ENCODE results near the gene OR6C65.
"Not testable (repeated sequence)": the region's sequence is repeated elsewhere in the genome, so short reads cannot be mapped to it uniquely, and the experiment has no call there.

OR6C65 gene

GRCh38 chr12:55392032-55392795 lies 8.1 kb upstream of the OR6C65 start:
- no peak for DNase-seq
- no peak overlapping the region for H3K18ac ChIP-seq (ENCODE audit: low read length)
- H4K5ac ChIP-seq (ENCODE audit: low read length): no peak overlapping the region
- H3K4me2 ChIP-seq (ENCODE audit: low read length): no peak overlapping the region
- no peak overlapping the region for H2BK15ac ChIP-seq (replicated peaks; ENCODE audit: low read depth)
- H3K27me3 ChIP-seq (ENCODE audit: insufficient read depth, low read length, poor library complexity): no peaks in the 10 kb centered on the region
- no peaks in the 10 kb centered on the region for H3K79me1 ChIP-seq (ENCODE audit: low read length)
- no peak overlapping the region for H4K8ac ChIP-seq (ENCODE audit: low read depth, low read length)
- no peaks in the 10 kb centered on the region for H3K4me1 ChIP-seq (ENCODE audit: control insufficient read depth, low read depth, low read length)
- H3K79me2 ChIP-seq (ENCODE audit: control insufficient read depth, insufficient read depth, low read length): no peaks in the 10 kb centered on the region
- no peak overlapping the region for H2BK5ac ChIP-seq (ENCODE audit: low read length)
- no peaks in the 10 kb centered on the region for H3K36me3 ChIP-seq (ENCODE audit: control insufficient read depth, insufficient read depth, low read length)
- H2BK120ac ChIP-seq (ENCODE audit: low read depth, low read length): no peak overlapping the region
- no peak overlapping the region for H3K4ac ChIP-seq (ENCODE audit: low read depth, low read length)
- WGBS (ENCODE audit: extremely low coverage, insufficient coverage, low lambda C conversion rate): no CpG with 5 or more reads among the region's 23 CpGs
- no peak overlapping the region for H3K27ac ChIP-seq (ENCODE audit: low read depth, low read length)
- H3K23ac ChIP-seq (ENCODE audit: low read length): no peak overlapping the region
- no peak overlapping the region for H3K4me3 ChIP-seq (ENCODE audit: low read length)
- H2AK5ac ChIP-seq (ENCODE audit: low read length): no peak overlapping the region
- no peak overlapping the region for H3K56ac ChIP-seq (ENCODE audit: low read length)
- no peak overlapping the region for H3K9ac ChIP-seq (ENCODE audit: low read length)

GRCh38 chr12:55396326-55396725 lies 4.0 kb upstream of the OR6C65 start:
- whole genome bisulfite sequencing (ENCODE audit: extremely low coverage, insufficient coverage, low lambda C conversion rate): no CpG with 5 or more reads among the region's 1 CpG
- no peak overlapping the region for H3K56ac ChIP-seq (ENCODE audit: low read length)

DNA sequence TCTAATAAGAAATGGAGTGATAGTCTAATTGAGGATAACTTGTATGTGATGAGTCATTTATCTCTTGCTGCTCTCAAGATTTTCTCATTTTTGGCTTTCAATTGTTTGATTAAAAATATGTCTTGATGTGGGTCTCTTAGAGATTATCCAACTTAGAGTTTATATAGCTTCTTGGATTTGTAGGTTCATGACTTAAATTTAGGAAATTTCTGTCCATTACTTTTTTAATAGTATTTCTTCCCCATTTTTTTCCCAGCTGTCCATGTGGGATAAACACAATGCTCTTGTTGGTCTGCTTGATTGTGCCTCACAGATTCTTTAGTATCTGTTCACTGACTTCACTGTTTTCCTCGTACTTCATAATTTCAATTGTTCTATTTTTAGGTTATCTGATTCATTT lies 7.5 kb downstream of the OR6C65 start:
- no peaks in the 10 kb centered on the region for H3K79me2 ChIP-seq (ENCODE audit: control insufficient read depth, insufficient read depth, low read length)
- no peak overlapping the region for H3K4me2 ChIP-seq (ENCODE audit: low read length)
- no peak overlapping the region for H4K5ac ChIP-seq (ENCODE audit: low read length)
- no peaks in the 10 kb centered on the region for H3K36me3 ChIP-seq (ENCODE audit: control insufficient read depth, insufficient read depth, low read length)
- no peak overlapping the region for H3K18ac ChIP-seq (ENCODE audit: low read length)
- H2BK5ac ChIP-seq (ENCODE audit: low read length): no peak overlapping the region
- no peak overlapping the region for H2BK120ac ChIP-seq (ENCODE audit: low read depth, low read length)
- H2BK15ac ChIP-seq (replicated peaks; ENCODE audit: low read depth): no peak overlapping the region
- H4K8ac ChIP-seq (ENCODE audit: low read depth, low read length): no peak overlapping the region
- no peak for DNase-seq
- no peak overlapping the region for H3K56ac ChIP-seq (ENCODE audit: low read length)
- H2AK5ac ChIP-seq (ENCODE audit: low read length): no peak overlapping the region
- H3K4me1 ChIP-seq (ENCODE audit: control insufficient read depth, low read depth, low read length): no peaks in the 10 kb centered on the region
- no peak overlapping the region for H3K23ac ChIP-seq (ENCODE audit: low read length)
- H3K79me1 ChIP-seq (ENCODE audit: low read length): no peaks in the 10 kb centered on the region
- no CpG with 5 or more reads among the region's 1 CpG for WGBS (ENCODE audit: extremely low coverage, insufficient coverage, low lambda C conversion rate)
- no peak overlapping the region for H3K4ac ChIP-seq (ENCODE audit: low read depth, low read length)
- H3K9ac ChIP-seq (ENCODE audit: low read length): no peak overlapping the region
- no peak overlapping the region for H3K27ac ChIP-seq (ENCODE audit: low read depth, low read length)
- no peak overlapping the region for H3K4me3 ChIP-seq (ENCODE audit: low read length)
- H3K27me3 ChIP-seq (ENCODE audit: insufficient read depth, low read length, poor library complexity): no peaks in the 10 kb centered on the region

More at GRCh38 chr12:55396326-55396725, 4.0 kb upstream of the OR6C65 start:
- H3K9ac ChIP-seq (ENCODE audit: low read length): no peak overlapping the region
- H2BK120ac ChIP-seq (ENCODE audit: low read depth, low read length): no peak overlapping the region
- no peaks in the 10 kb centered on the region for H3K36me3 ChIP-seq (ENCODE audit: control insufficient read depth, insufficient read depth, low read length)
- H3K79me2 ChIP-seq (ENCODE audit: control insufficient read depth, insufficient read depth, low read length): no peaks in the 10 kb centered on the region
- DNase-seq: no peak
- no peak overlapping the region for H3K4ac ChIP-seq (ENCODE audit: low read depth, low read length)
- no peak overlapping the region for H3K27ac ChIP-seq (ENCODE audit: low read depth, low read length)
- H2AK5ac ChIP-seq (ENCODE audit: low read length): no peak overlapping the region
- H3K27me3 ChIP-seq (ENCODE audit: insufficient read depth, low read length, poor library complexity): no peaks in the 10 kb centered on the region
- no peak overlapping the region for H3K4me2 ChIP-seq (ENCODE audit: low read length)
- no peak overlapping the region for H3K23ac ChIP-seq (ENCODE audit: low read length)
- no peak overlapping the region for H2BK5ac ChIP-seq (ENCODE audit: low read length)
- H3K4me3 ChIP-seq (ENCODE audit: low read length): no peak overlapping the region
- H4K8ac ChIP-seq (ENCODE audit: low read depth, low read length): no peak overlapping the region
- H4K5ac ChIP-seq (ENCODE audit: low read length): no peak overlapping the region
- H3K18ac ChIP-seq (ENCODE audit: low read length): no peak overlapping the region
- no peaks in the 10 kb centered on the region for H3K79me1 ChIP-seq (ENCODE audit: low read length)
- no peak overlapping the region for H2BK15ac ChIP-seq (replicated peaks; ENCODE audit: low read depth)
- H3K4me1 ChIP-seq (ENCODE audit: control insufficient read depth, low read depth, low read length): no peaks in the 10 kb centered on the region

DNA sequence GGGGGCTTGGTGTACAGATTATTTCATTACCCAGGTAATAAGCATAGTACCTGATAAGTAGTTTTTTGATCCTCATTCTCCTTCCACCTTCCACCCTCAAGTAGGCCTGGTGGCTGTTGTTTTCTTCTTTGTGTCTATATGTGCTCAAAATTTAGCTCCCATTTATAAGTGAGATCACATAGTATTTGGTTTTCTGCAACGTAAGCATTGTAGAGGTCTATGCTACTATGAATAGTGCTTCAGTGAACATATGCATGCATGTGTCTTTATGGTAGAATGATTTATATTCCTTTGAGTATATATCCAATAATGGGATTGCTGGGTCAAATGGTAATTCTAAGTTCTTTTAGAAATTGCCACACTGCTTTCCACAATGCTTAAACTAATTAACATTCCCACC lies 8.8 kb downstream of the OR6C65 start:
- not testable (repeated sequence) for H3K27me3 ChIP-seq (ENCODE audit: insufficient read depth, low read length, poor library complexity); H3K4ac ChIP-seq (ENCODE audit: low read depth, low read length); H3K27ac ChIP-seq (ENCODE audit: low read depth, low read length); H4K8ac ChIP-seq (ENCODE audit: low read depth, low read length); H3K23ac ChIP-seq (ENCODE audit: low read length); H2BK5ac ChIP-seq (ENCODE audit: low read length); H3K79me1 ChIP-seq (ENCODE audit: low read length); H2BK120ac ChIP-seq (ENCODE audit: low read depth, low read length); H3K4me1 ChIP-seq (ENCODE audit: control insufficient read depth, low read depth, low read length); H3K4me3 ChIP-seq (ENCODE audit: low read length); H3K79me2 ChIP-seq (ENCODE audit: control insufficient read depth, insufficient read depth, low read length); DNase-seq; H3K56ac ChIP-seq (ENCODE audit: low read length); H4K5ac ChIP-seq (ENCODE audit: low read length); H3K18ac ChIP-seq (ENCODE audit: low read length); H3K36me3 ChIP-seq (ENCODE audit: control insufficient read depth, insufficient read depth, low read length); H2AK5ac ChIP-seq (ENCODE audit: low read length); H3K4me2 ChIP-seq (ENCODE audit: low read length); H3K9ac ChIP-seq (ENCODE audit: low read length); H2BK15ac ChIP-seq (replicated peaks; ENCODE audit: low read depth)
- no CpG with 5 or more reads among the region's 1 CpG for WGBS (ENCODE audit: extremely low coverage, insufficient coverage, low lambda C conversion rate)

DNA sequence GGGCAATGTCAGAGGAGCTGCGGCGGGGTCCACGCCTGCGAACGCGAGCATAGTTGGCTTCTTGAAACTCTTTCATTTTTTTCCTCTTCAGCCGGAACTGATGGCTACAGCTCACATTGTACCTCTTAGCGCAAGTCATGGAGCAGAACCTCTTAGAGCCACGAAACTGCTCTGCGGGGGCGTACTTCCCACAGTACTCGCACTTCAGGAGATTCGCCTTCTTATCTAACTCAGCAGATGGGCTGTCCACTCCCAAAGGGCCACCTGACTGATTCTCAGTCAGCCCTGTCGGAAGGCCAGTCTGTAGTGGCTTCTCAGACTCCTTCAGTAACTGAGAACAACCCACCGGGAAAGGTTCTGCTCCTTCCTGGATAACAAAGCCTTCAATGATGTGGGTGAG lies 11.8 kb downstream of the OR6C65 start:
- H3K36me3 ChIP-seq (ENCODE audit: control insufficient read depth, insufficient read depth, low read length); H3K4ac ChIP-seq (ENCODE audit: low read depth, low read length); H4K5ac ChIP-seq (ENCODE audit: low read length); H3K18ac ChIP-seq (ENCODE audit: low read length); H3K4me1 ChIP-seq (ENCODE audit: control insufficient read depth, low read depth, low read length); H2BK15ac ChIP-seq (replicated peaks; ENCODE audit: low read depth); H2AK5ac ChIP-seq (ENCODE audit: low read length); H3K27ac ChIP-seq (ENCODE audit: low read depth, low read length); H3K4me3 ChIP-seq (ENCODE audit: low read length); H4K8ac ChIP-seq (ENCODE audit: low read depth, low read length); H3K27me3 ChIP-seq (ENCODE audit: insufficient read depth, low read length, poor library complexity); H3K79me2 ChIP-seq (ENCODE audit: control insufficient read depth, insufficient read depth, low read length); H2BK5ac ChIP-seq (ENCODE audit: low read length); H3K56ac ChIP-seq (ENCODE audit: low read length); H2BK120ac ChIP-seq (ENCODE audit: low read depth, low read length); H3K23ac ChIP-seq (ENCODE audit: low read length); H3K9ac ChIP-seq (ENCODE audit: low read length); H3K79me1 ChIP-seq (ENCODE audit: low read length); H3K4me2 ChIP-seq (ENCODE audit: low read length); DNase-seq: not testable (repeated sequence)
- WGBS (ENCODE audit: extremely low coverage, insufficient coverage, low lambda C conversion rate): no CpG with 5 or more reads among the region's 15 CpGs

All from mesendoderm (in vitro differentiated cells).